Thoracic aorta (tissue), 2 donors: Measurements from ENCODE around the gene HNRNPH2. TPM values are rescaled to one million over a fixed set of nuclear protein-coding genes. Genes with fewer than 3 reads are reported as not detected.
A peak's percentile ranks its signal among the peaks of the same experiment; 100 is the strongest.

Experiments used
- ATAC-seq: fragments of 150-250 bp; one replicate; pipeline ENCODE4 v1.8.0; 2017; ENCODE audit warnings: low read depth; ENCODE audit not compliant: insufficient number of reproducible peaks, low FRiP score
- DNase-seq: peaks from one replicate; pipeline ENCODE4 v3.0.0-alpha.2; 2020; ENCODE audit warnings: low spot score
- H3K27ac ChIP-seq, 2 donors: fragments of 200-600 bp; sonication (generic); 1 replicate in 1 of 2; 2 replicates in 1 of 2; pipeline ENCODE4 v1.5.1; 2016; ENCODE audit warnings: mild to moderate bottlenecking in 2 of 2, moderate library complexity in 2 of 2
- H3K27me3 ChIP-seq: fragments of 200-600 bp; sonication (generic); replicated peaks from 2 replicates; pipeline ENCODE4 v1.6.0; 2016; ENCODE audit warnings: mild to moderate bottlenecking; ENCODE audit not compliant: insufficient read depth
- H3K36me3 ChIP-seq: fragments of 200-600 bp; sonication (generic); one replicate; pipeline ENCODE4 v1.5.1; 2016
- H3K4me1 ChIP-seq, 2 donors: fragments of 200-600 bp; sonication (generic); 1 replicate in 1 of 2; 2 replicates in 1 of 2; pipeline versions ENCODE4 v1.5.1 to v1.6.0; 2016; ENCODE audit warnings: low read depth in 2 of 2, mild to moderate bottlenecking in 1 of 2; ENCODE audit not compliant: control insufficient read depth in 1 of 2
- H3K4me3 ChIP-seq: fragments of 200-600 bp; sonication (generic); 2 replicates; pipeline ENCODE4 v1.5.1; 2016; ENCODE audit warnings: mild to moderate bottlenecking
- H3K9me3 ChIP-seq: fragments of 200-600 bp; sonication (generic); 2 replicates; pipeline ENCODE4 v1.5.1; 2016
- CTCF ChIP-seq: fragments of 200-600 bp; sonication (generic); IDR thresholded peaks from one replicate; pipeline ENCODE4 v1.5.1; 2019; ENCODE audit warnings: antibody characterized with exemption
- total RNA-seq, 2 donors: library from RNA; depleted of rRNA; stranded (reverse); fragments of >200 nt; gene quantifications; one replicate each; pipeline versions ENCODE4 v1.1.0 to v1.2.3, GENCODE V29; 2016

HNRNPH2 gene
- total RNA-seq, 2 donors from 2014 or later = 24.9 to 45.6 TPM

GRCh38 chrX:101397779-101398178 lies 10.2 kb upstream of the HNRNPH2 start:
- no peak for TF ChIP-seq CTCF
- no peaks in the 10 kb centered on the region for H3K36me3 ChIP-seq
- H3K9me3 ChIP-seq = no peaks in the 10 kb centered on the region
- H3K27ac ChIP-seq = no peak overlapping the region
- ATAC-seq (no peak), DNase-seq (no peak)
- H3K27me3 ChIP-seq = no peaks in the 10 kb centered on the region
- H3K4me1 ChIP-seq = no peaks in the 10 kb centered on the region
- H3K4me3 ChIP-seq = no peak overlapping the region

- DNase-seq (no peak), ATAC-seq (no peak)
- H3K36me3 ChIP-seq = no peaks in the 10 kb centered on the region
- H3K4me3 ChIP-seq = no peak overlapping the region
- no peaks in the 10 kb centered on the region for H3K4me1 ChIP-seq
- H3K27me3 ChIP-seq = no peaks in the 10 kb centered on the region
- no peaks in the 10 kb centered on the region for H3K9me3 ChIP-seq
- TF ChIP-seq CTCF = no peak
- H3K27ac ChIP-seq = no peak overlapping the region
These were observed 9.3 kb upstream of the HNRNPH2 start for GRCh38 chrX:101398694-101399093.

DNA sequence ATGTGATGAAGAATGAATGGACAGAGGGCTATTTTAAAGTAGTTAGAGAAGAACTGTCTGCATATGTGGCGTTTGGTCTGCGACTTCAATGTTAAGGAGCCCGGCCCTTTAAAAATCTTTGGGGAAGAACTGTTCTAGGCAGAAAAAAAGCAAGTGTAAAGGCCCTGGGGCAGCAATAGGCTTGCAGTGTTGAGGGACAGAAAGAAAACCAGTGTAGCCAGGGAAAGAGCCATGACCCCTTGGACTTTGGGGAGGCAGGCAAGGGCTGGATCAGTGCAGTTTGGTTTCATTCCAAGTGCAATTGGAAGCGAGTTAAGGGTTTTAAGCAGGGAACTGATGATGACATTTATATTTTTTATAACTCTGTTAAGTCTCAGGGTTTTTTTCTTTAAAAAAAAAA lies 8.2 kb upstream of the HNRNPH2 start:
- no peak overlapping the region for H3K4me3 ChIP-seq
- H3K9me3 ChIP-seq = no peaks in the 10 kb centered on the region
- no peaks in the 10 kb centered on the region for H3K36me3 ChIP-seq
- H3K27ac ChIP-seq = no peak overlapping the region
- no peaks in the 10 kb centered on the region for H3K27me3 ChIP-seq
- DNase-seq (no peak), ATAC-seq (no peak)
- no peaks in the 10 kb centered on the region for H3K4me1 ChIP-seq
- no peak for TF ChIP-seq CTCF

GRCh38 chrX:101407167-101407747 lies 765 bp upstream of the HNRNPH2 start:
- peak overlapping the region; percentile 83 for H3K4me3 ChIP-seq
- H3K36me3 ChIP-seq = peaks cover under 1% of the 10 kb centered on the region
- peaks cover 5 to 12% of the 10 kb centered on the region in 2 donors for H3K4me1 ChIP-seq
- H3K27me3 ChIP-seq = no peaks in the 10 kb centered on the region
- no peak for TF ChIP-seq CTCF
- ATAC-seq (no peak), DNase-seq (no peak)
- H3K27ac ChIP-seq = peak overlapping the region; percentile 77 to 79
- no peaks in the 10 kb centered on the region for H3K9me3 ChIP-seq

DNA sequence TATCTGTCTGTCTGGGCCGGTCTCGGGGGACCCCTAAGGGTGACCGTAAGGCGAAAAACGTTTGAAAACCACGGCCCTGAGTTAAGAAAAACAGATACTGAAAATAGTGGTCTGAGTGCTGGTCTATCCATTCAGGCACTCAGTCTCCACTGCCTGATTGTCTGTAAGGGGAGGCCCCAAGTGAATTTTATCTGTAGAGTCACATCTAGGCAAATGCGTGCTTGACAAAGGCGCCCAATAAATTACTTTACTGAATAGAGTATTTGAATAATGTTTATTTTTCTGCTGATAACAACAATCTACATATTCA lies 465 bp downstream of the HNRNPH2 start:
- peaks cover 5% of the 10 kb centered on the region for H3K36me3 ChIP-seq

More for the DNA sequence above, 465 bp downstream of the HNRNPH2 start:
- H3K27ac ChIP-seq = peak overlapping the region; percentile 77 to 83
- no peaks in the 10 kb centered on the region for H3K9me3 ChIP-seq
- TF ChIP-seq CTCF = no peak
- peaks cover 5 to 12% of the 10 kb centered on the region in 2 donors for H3K4me1 ChIP-seq
- H3K4me3 ChIP-seq = peak overlapping the region; percentile 83
- no peak for DNase-seq
- ATAC-seq = peak; percentile 24
- no peaks in the 10 kb centered on the region for H3K27me3 ChIP-seq
